H1 (cell line): ENCODE results near the gene TSEN54.

Experiments
- ATF3 ChIP-seq: IDR thresholded peaks from 2 replicates; pipeline ENCODE4 v1.6.1; 2011; ENCODE audit warnings: low read depth, mild to moderate bottlenecking, low read length; ENCODE audit not compliant: insufficient read depth
- BRCA1 ChIP-seq: IDR thresholded peaks from 2 replicates; pipeline ENCODE4 v1.6.1; 2012; ENCODE audit warnings: low read depth, low read length, improper control_type of control experiment
- CTCF ChIP-seq, 3 experiments: IDR thresholded peaks; 1 replicate in 2 of 3; 2 replicates in 1 of 3; pipeline versions ENCODE4 v1.5.1 to v1.6.1; 2011; ENCODE audit warnings: low read length in 3 of 3, mild to moderate bottlenecking in 3 of 3, inconsistent platforms in 2 of 3, low read depth in 1 of 3, moderate library complexity in 1 of 3; ENCODE audit not compliant: insufficient read depth in 1 of 3; ENCODE audit errors: control extremely low read depth in 1 of 3
- EZH2 ChIP-seq: fragments of 200-600 bp; sonication (generic); IDR thresholded peaks from 2 replicates; pipeline ENCODE4 v1.7.1; 2012; ENCODE audit warnings: low read depth, mild to moderate bottlenecking, moderate library complexity, low read length, inconsistent platforms; ENCODE audit not compliant: severe bottlenecking
- GTF2F1 ChIP-seq: IDR thresholded peaks from 2 replicates; pipeline ENCODE4 v1.6.1; 2012; ENCODE audit warnings: low read depth, low read length, improper control_type of control experiment, borderline replicate concordance
- POLR2A ChIP-seq, 2 experiments: IDR thresholded peaks; 1 replicate in 1 of 2; 2 replicates in 1 of 2; pipeline ENCODE4 v1.6.1; 2011; ENCODE audit warnings: low read depth in 2 of 2, low read length in 2 of 2, mild to moderate bottlenecking in 2 of 2; ENCODE audit errors: control extremely low read depth in 1 of 2
- SP2 ChIP-seq: IDR thresholded peaks from 2 replicates; pipeline ENCODE4 v1.6.1; 2012; ENCODE audit warnings: mild to moderate bottlenecking, low read length, inconsistent platforms
- SUZ12 ChIP-seq: fragments of 200-600 bp; sonication (generic); IDR thresholded peaks from 2 replicates; pipeline ENCODE4 v1.6.1; 2012; ENCODE audit warnings: mild to moderate bottlenecking, inconsistent platforms, low read length, moderate library complexity, mixed read lengths
- TAF1 ChIP-seq: IDR thresholded peaks from 2 replicates; pipeline ENCODE4 v1.6.1; 2011; ENCODE audit warnings: mild to moderate bottlenecking, low read depth, low read length
- TBP ChIP-seq: IDR thresholded peaks from 2 replicates; pipeline ENCODE4 v1.6.1; 2011; ENCODE audit warnings: low read depth, low read length, improper control_type of control experiment
- USF2 ChIP-seq: IDR thresholded peaks from 2 replicates; pipeline ENCODE4 v1.6.1; 2011; ENCODE audit warnings: low read length, improper control_type of control experiment

GRCh38 chr17:75476752-75477489 is 39.4 kb upstream of the TSEN54 start:
- no peak for TF ChIP-seq CTCF (IDR thresholded peaks at IDR 0.05; ENCODE audit: control extremely low read depth in 1 of 3, insufficient read depth in 1 of 3, low read depth in 1 of 3, low read length in 3 of 3)
- no peak for TF ChIP-seq TBP
- no peak for TF ChIP-seq POLR2A (IDR thresholded peaks at IDR 0.05; ENCODE audit: control extremely low read depth in 1 of 2, low read depth in 2 of 2, low read length in 2 of 2)
- no peak for TF ChIP-seq TAF1
- no peak for TF ChIP-seq SUZ12
- TF ChIP-seq ATF3: no peak
- no peak for TF ChIP-seq EZH2
- no peak for TF ChIP-seq BRCA1
- no peak for TF ChIP-seq USF2
- no peak for TF ChIP-seq GTF2F1
- TF ChIP-seq SP2: no peak
